RWPE2 (cell line): Measurements from ENCODE around the gene ASCC1.

Source experiments
- ATAC-seq: fragments of 200-7000 bp; cut with Tn5 transposase; 3 replicates; pipeline ENCODE4 v1.9.1; 2021; ENCODE audit warnings: low read depth
- DNase-seq: peaks from one replicate; pipeline ENCODE4 v3.0.0-alpha.2; 2020; ENCODE audit warnings: low spot score
- H3K27ac ChIP-seq: fragments of 450-650 bp; 2 replicates; pipeline ENCODE4 v1.5.1; 2017; ENCODE audit warnings: mild to moderate bottlenecking; ENCODE audit not compliant: poor library complexity, severe bottlenecking
- H3K27me3 ChIP-seq: fragments of 250-450 bp; sonication (Bioruptor Pico); 2 replicates; pipeline ENCODE4 v1.5.1; 2021; ENCODE audit warnings: mild to moderate bottlenecking, moderate library complexity; ENCODE audit not compliant: insufficient read depth, poor library complexity, severe bottlenecking
- H3K36me3 ChIP-seq: fragments of 250-450 bp; sonication (Bioruptor Pico); 2 replicates; pipeline ENCODE4 v1.5.1; 2020; ENCODE audit warnings: low read depth, mild to moderate bottlenecking, moderate library complexity
- H3K4me1 ChIP-seq: fragments of 250-450 bp; sonication (Bioruptor Pico); 2 replicates; pipeline ENCODE4 v1.5.1; 2021; ENCODE audit warnings: mild to moderate bottlenecking, moderate library complexity; ENCODE audit not compliant: insufficient read depth, poor library complexity, severe bottlenecking
- H3K4me3 ChIP-seq: fragments of 250-450 bp; sonication (Bioruptor Pico); 2 replicates; pipeline ENCODE4 v1.5.1; 2021; ENCODE audit warnings: mild to moderate bottlenecking, moderate library complexity; ENCODE audit not compliant: severe bottlenecking
- H3K9me3 ChIP-seq: fragments of 250-450 bp; sonication (Bioruptor Pico); 2 replicates; pipeline ENCODE4 v1.5.1; 2021; ENCODE audit warnings: mild to moderate bottlenecking, moderate library complexity; ENCODE audit not compliant: severe bottlenecking
- TF ChIP-seq, protein P1 (sequence below): fragments of 450-650 bp; IDR thresholded peaks from one replicate; pipeline ENCODE4 v1.5.1; 2017; ENCODE audit warnings: mild to moderate bottlenecking, moderate library complexity; ENCODE audit not compliant: poor library complexity, severe bottlenecking

Gene ASCC1

GRCh38 chr10:72104472-72105097 lies 111.5 kb downstream of the ASCC1 start:
- Histone ChIP-seq H3K27me3 (no peaks in the 10 kb centered on the region), H3K36me3 (peaks cover 7% of the 10 kb centered on the region), H3K9me3 (no peaks in the 10 kb centered on the region), H3K4me3 (no peak overlapping the region), H3K27ac (no peak overlapping the region), H3K4me1 (peaks cover 20% of the 10 kb centered on the region)
- ATAC-seq (no peak), DNase-seq (no peak)
- TF ChIP-seq, protein P1, sequence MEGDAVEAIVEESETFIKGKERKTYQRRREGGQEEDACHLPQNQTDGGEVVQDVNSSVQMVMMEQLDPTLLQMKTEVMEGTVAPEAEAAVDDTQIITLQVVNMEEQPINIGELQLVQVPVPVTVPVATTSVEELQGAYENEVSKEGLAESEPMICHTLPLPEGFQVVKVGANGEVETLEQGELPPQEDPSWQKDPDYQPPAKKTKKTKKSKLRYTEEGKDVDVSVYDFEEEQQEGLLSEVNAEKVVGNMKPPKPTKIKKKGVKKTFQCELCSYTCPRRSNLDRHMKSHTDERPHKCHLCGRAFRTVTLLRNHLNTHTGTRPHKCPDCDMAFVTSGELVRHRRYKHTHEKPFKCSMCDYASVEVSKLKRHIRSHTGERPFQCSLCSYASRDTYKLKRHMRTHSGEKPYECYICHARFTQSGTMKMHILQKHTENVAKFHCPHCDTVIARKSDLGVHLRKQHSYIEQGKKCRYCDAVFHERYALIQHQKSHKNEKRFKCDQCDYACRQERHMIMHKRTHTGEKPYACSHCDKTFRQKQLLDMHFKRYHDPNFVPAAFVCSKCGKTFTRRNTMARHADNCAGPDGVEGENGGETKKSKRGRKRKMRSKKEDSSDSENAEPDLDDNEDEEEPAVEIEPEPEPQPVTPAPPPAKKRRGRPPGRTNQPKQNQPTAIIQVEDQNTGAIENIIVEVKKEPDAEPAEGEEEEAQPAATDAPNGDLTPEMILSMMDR: no peak

DNA sequence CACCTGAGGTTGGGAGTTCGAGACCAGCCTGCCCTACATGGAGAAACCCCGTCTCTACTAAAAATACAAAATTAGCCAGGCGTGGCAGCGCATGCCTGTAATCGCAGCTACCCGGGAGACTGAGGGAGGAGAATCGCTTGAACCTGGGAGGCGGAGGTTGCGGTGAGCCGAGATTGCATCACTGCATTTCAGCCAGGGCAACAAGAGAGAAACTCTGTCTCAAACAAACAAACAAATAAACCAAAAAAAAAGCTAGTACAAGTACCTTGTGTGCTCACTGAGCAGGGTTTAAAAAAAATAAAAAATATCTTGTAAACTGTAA lies 116.5 kb downstream of the ASCC1 start:
- Histone ChIP-seq H3K27ac (peak overlapping the region; percentile 41), H3K4me1 (peaks cover 17% of the 10 kb centered on the region), H3K9me3 (no peaks in the 10 kb centered on the region), H3K4me3 (no peak overlapping the region), H3K27me3 (no peaks in the 10 kb centered on the region), H3K36me3 (peaks cover 19% of the 10 kb centered on the region)
- no peak for ATAC-seq
- no peak for DNase-seq
- TF ChIP-seq, protein P1: no peak

DNA sequence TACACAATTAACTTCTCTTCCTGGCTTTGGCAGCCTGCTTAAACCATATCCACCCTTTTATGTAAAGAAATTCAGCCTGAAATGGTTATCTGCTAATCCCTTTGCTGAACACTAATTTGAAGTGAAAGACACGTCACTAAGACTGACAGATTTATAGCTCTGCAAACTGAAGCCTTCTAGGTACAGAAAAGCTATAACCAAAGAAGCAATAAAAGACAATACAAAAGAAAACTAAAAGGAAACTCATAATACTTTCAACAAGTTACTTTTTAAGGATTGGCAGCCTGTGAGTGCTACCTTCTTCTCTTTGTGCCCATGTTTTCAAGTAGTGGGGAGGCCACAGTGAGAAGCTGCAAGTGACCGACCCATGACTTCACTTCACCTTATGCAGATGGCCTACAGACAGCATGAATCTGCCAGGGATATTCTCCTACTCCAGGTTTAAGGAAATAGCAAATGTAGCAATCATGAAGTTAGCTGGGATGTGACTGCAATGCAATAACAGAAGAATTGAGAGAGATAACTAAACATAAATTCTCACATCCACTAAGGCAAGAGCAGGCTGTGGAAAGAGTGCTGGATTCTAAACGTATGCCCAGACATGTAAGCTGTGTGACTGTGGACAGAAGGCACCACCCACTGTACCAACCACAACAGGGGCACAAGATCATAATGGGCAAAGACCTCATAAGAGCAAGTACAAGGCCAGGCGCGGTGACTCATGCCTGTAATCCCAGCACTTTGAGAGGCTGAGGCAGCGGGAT lies 117.1 kb downstream of the ASCC1 start:
- TF ChIP-seq, protein P1: no peak
- DNase-seq (no peak), ATAC-seq (peak; percentile 27; the same call in 1 of the 3 replicates)
- no peak overlapping the region for H3K4me3 ChIP-seq
- no peaks in the 10 kb centered on the region for H3K9me3 ChIP-seq
- H3K4me1 ChIP-seq: peaks cover 17% of the 10 kb centered on the region
- H3K36me3 ChIP-seq: peaks cover 16% of the 10 kb centered on the region
- H3K27me3 ChIP-seq: no peaks in the 10 kb centered on the region
- H3K27ac ChIP-seq: peak overlapping the region; percentile 41

DNA sequence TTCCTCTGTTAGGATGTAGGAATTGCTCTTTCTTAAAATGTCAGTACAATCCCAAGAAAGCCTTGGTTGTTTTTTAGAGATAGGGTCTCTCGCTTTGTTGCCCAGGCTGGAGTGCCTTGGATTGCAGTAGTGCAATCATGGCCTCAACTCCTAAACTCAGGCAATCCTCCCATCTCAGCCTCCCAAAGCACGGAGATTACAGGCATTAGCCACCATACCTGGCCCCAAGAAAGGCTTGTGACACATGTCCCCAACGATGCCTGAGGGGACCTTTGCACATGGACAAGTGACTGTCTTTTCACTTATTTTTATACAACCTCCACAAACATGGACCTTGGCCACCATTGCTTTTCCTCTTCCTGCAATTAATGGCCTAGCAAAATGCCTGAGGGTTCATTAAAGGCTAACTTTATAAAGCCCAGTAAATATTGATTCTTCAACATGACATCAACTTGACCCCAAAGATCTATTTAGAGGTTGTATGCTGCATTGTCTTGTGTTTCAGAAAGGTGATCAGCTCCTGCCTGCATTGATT lies 117.7 kb downstream of the ASCC1 start:
- peak overlapping the region; percentile 41 for H3K27ac ChIP-seq
- H3K4me1 ChIP-seq: peaks cover 17% of the 10 kb centered on the region
- H3K9me3 ChIP-seq: no peaks in the 10 kb centered on the region
- TF ChIP-seq, protein P1: no peak
- H3K27me3 ChIP-seq: no peaks in the 10 kb centered on the region
- DNase-seq (no peak), ATAC-seq (no peak; the same call in 2 of the 3 replicates)
- peaks cover 16% of the 10 kb centered on the region for H3K36me3 ChIP-seq
- no peak overlapping the region for H3K4me3 ChIP-seq
